ENCODE data around the gene MARCHF9.

GRCh38 chr12:57781244-57781643, 26.3 kb downstream of the MARCHF9 start:
- TF ChIP-seq CTCF (IDR thresholded peaks at IDR 0.05), result no peak
- no peak for TF ChIP-seq POLR2AphosphoS5 (IDR thresholded peaks at IDR 0.05)

All from prostate gland (tissue), 2 donors.